ENCODE measurements around the gene MYL12B. TPM values are rescaled to one million over a fixed set of nuclear protein-coding genes. Genes with fewer than 3 reads are reported as not detected.

MYL12B gene
- total RNA-seq, 1 donor from 2014 or later: 535 TPM

DNA sequence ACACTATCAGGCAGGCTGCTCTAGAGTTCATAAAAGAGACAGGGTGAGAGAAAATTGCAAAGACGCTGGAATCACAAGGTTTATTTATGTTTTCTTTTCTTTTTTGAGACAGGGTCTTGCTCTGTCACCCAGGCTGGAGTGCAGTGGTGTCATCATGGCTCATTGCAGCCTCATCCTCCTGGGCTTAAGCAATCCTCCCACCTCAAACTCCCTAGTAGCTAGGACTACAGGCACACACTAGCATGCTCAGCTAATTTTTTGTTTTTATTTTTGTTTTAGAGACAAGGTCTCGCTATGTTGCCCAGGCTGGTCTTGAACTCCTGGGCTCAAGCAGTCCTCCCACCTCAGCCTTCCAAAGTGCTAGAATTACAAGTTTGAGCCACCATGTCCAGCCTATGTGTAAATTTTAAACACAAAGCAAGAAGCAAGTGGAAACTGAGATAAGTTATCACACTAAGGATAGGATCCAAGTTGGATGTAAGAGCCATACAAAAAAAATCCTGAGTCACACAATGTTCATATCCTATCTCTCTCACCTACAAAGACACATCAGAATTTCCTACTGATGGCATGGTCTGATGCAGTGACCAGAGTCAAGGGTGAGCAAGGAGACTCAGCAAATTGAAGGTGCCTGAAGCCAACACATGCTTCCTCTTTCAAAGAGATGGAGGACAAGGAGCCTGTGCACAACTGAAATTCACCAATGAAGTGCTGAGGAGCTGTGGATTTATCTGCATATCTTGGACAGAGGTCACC lies 31.4 kb downstream of the MYL12B start:
- no peak overlapping the region for H3K4me3 ChIP-seq (ENCODE audit: low read depth, low read length)
- TF ChIP-seq CTCF (IDR thresholded peaks at IDR 0.05; ENCODE audit: insufficient read depth, low read length, poor library complexity, severe bottlenecking): no peak
- no peaks in the 10 kb centered on the region for H3K36me3 ChIP-seq (ENCODE audit: control insufficient read depth, insufficient read depth, low read length)
- no peaks in the 10 kb centered on the region for H3K27me3 ChIP-seq (ENCODE audit: control insufficient read depth, insufficient read depth, low read length)
- DNase-seq (ENCODE audit: low read depth): no peak

DNA sequence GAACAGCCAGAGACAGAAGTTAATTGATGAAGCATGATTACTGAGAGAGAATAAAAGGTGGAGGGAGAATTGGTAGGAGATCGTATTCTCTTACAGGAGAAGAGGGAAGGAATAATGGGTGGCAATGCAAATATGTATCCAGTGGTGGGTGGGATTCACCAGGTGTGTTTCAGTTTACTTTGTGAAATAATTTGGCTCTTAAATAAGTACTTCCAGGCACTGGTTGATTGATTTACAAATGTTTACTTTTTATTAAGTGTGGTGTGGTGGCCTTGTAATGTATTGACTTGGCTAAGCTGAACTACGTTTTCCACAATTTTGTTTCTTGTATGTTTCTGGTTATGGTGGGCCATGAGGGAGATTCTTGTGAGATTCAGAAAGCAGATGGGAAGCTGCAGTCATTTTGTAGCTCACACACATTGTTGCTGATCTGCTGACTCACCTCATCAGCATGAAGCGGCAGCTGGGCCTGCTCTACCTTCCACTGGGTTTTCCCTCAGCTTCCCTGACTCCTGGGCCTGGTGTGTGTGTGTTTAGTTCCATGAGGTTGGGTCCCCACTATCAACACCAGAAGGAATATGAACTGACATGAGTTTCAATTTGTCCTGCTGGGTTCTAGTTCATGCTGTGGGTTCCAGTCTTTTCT lies 32.6 kb downstream of the MYL12B start:
- no peak for TF ChIP-seq CTCF (IDR thresholded peaks at IDR 0.05; ENCODE audit: insufficient read depth, low read length, poor library complexity, severe bottlenecking)
- DNase-seq (ENCODE audit: low read depth): no peak
- no peak overlapping the region for H3K4me3 ChIP-seq (ENCODE audit: low read depth, low read length)
- no peaks in the 10 kb centered on the region for H3K36me3 ChIP-seq (ENCODE audit: control insufficient read depth, insufficient read depth, low read length)
- no peaks in the 10 kb centered on the region for H3K27me3 ChIP-seq (ENCODE audit: control insufficient read depth, insufficient read depth, low read length)

GRCh38 chr18:3297025-3297984 lies 35.4 kb downstream of the MYL12B start:
- Histone ChIP-seq H3K27me3 (ENCODE audit: control insufficient read depth, insufficient read depth, low read length) (no peaks in the 10 kb centered on the region), H3K36me3 (ENCODE audit: control insufficient read depth, insufficient read depth, low read length) (no peaks in the 10 kb centered on the region), H3K4me3 (ENCODE audit: low read depth, low read length) (peak overlapping the region; percentile 83)
- DNase-seq (ENCODE audit: low read depth): peak; percentile 88
- TF ChIP-seq CTCF (IDR thresholded peaks at IDR 0.05; ENCODE audit: insufficient read depth, low read length, poor library complexity, severe bottlenecking): peak; percentile 81

GRCh38 chr18:3304832-3305231 lies 42.9 kb downstream of the MYL12B start:
- DNase-seq (ENCODE audit: low read depth): no peak
- Histone ChIP-seq H3K27me3 (ENCODE audit: control insufficient read depth, insufficient read depth, low read length) (no peaks in the 10 kb centered on the region), H3K4me3 (ENCODE audit: low read depth, low read length) (no peak overlapping the region), H3K36me3 (ENCODE audit: control insufficient read depth, insufficient read depth, low read length) (no peaks in the 10 kb centered on the region)
- TF ChIP-seq CTCF (IDR thresholded peaks at IDR 0.05; ENCODE audit: insufficient read depth, low read length, poor library complexity, severe bottlenecking): no peak

DNA sequence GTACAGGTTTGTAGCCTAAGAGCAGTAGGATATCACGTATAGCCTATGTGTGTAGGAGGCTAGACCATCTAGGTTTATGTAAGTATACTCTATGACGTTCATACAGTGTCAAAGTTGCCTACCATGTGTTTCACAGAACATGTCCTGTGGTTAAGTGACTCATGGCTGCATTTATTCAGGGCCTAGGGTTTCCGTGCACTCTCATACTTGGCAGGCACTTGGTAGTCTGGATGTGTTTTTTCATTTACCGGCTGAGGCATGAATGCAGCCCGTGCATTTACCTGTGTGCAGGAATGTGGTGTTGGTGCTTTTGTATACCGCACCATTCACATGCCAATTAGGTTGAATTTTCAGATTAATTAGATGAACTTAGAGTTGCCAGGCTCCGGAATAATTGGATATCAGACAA lies 43.4 kb downstream of the MYL12B start:
- no peaks in the 10 kb centered on the region for H3K36me3 ChIP-seq (ENCODE audit: control insufficient read depth, insufficient read depth, low read length)
- no peaks in the 10 kb centered on the region for H3K27me3 ChIP-seq (ENCODE audit: control insufficient read depth, insufficient read depth, low read length)
- no peak overlapping the region for H3K4me3 ChIP-seq (ENCODE audit: low read depth, low read length)
- no peak for TF ChIP-seq CTCF (IDR thresholded peaks at IDR 0.05; ENCODE audit: insufficient read depth, low read length, poor library complexity, severe bottlenecking)
- DNase-seq (ENCODE audit: low read depth): peak; percentile 92

Measured in kidney epithelial cell (primary cell).